MM.1S (cell line): ENCODE measurements around the gene ANGEL2.
"Not testable (repeated sequence)": the region's sequence is repeated elsewhere in the genome, so short reads cannot be mapped to it uniquely, and the experiment has no call there.

ENCODE experiments used
- DNase-seq: peaks from one replicate; pipeline ENCODE4 v3.0.0-alpha.2; 2015
- H2AFZ ChIP-seq: fragments of 300-600 bp; sonication (generic); 2 replicates; pipeline ENCODE4 v1.6.0; 2016; ENCODE audit warnings: antibody characterized with exemption, low read length
- H3F3A ChIP-seq: fragments of 300-600 bp; sonication (generic); 2 replicates; pipeline ENCODE4 v1.6.1; 2016; ENCODE audit warnings: mild to moderate bottlenecking, antibody characterized with exemption, low read length, moderate library complexity, mixed read lengths; ENCODE audit not compliant: insufficient read depth
- H3K27ac ChIP-seq: fragments of 300-600 bp; sonication (generic); 2 replicates; pipeline ENCODE4 v1.5.1; 2016; ENCODE audit warnings: mild to moderate bottlenecking, low read length
- H3K27me3 ChIP-seq: fragments of 300-600 bp; sonication (generic); replicated peaks from 2 replicates; pipeline ENCODE4 v1.6.0; 2016; ENCODE audit warnings: low read length; ENCODE audit not compliant: insufficient read depth
- H3K36me3 ChIP-seq: fragments of 300-600 bp; sonication (generic); replicated peaks from 2 replicates; pipeline ENCODE4 v1.6.1; 2016; ENCODE audit warnings: mild to moderate bottlenecking, low read length, mixed read lengths; ENCODE audit not compliant: insufficient read depth
- H3K4me1 ChIP-seq: fragments of 300-600 bp; sonication (generic); 2 replicates; pipeline ENCODE4 v1.6.1; 2016; ENCODE audit warnings: low read length, mixed read lengths
- H3K4me2 ChIP-seq: fragments of 300-600 bp; sonication (generic); 2 replicates; pipeline ENCODE4 v1.6.0; 2016; ENCODE audit warnings: low read depth, low read length
- H3K4me3 ChIP-seq: fragments of 300-600 bp; sonication (generic); 2 replicates; pipeline ENCODE4 v1.5.1; 2016; ENCODE audit warnings: low read length, mixed read lengths
- H3K79me2 ChIP-seq: fragments of 300-600 bp; sonication (generic); 2 replicates; pipeline ENCODE4 v1.6.1; 2016; ENCODE audit warnings: mixed run types, low read length, mixed read lengths
- H3K9ac ChIP-seq: fragments of 300-600 bp; sonication (generic); 2 replicates; pipeline ENCODE4 v1.6.1; 2016; ENCODE audit warnings: low read length, mixed read lengths
- H3K9me2 ChIP-seq: fragments of 300-600 bp; sonication (generic); replicated peaks from 2 replicates; pipeline ENCODE4 v1.6.1; 2016; ENCODE audit warnings: mild to moderate bottlenecking, low read length, mixed read lengths; ENCODE audit not compliant: insufficient read depth
- H3K9me3 ChIP-seq: fragments of 300-600 bp; sonication (generic); replicated peaks from 2 replicates; pipeline ENCODE4 v1.6.1; 2016; ENCODE audit warnings: mild to moderate bottlenecking, low read length, mixed read lengths; ENCODE audit not compliant: insufficient read depth
- H4K20me1 ChIP-seq: fragments of 300-600 bp; sonication (generic); 2 replicates; pipeline ENCODE4 v1.6.1; 2016; ENCODE audit warnings: mild to moderate bottlenecking, low read length, moderate library complexity, mixed read lengths; ENCODE audit not compliant: insufficient read depth
- EZH2 ChIP-seq: fragments of 300-600 bp; sonication (generic); optimal IDR thresholded peaks from 2 replicates; pipeline ENCODE3; 2017; ENCODE audit warnings: low read depth, mild to moderate bottlenecking, antibody characterized with exemption, low read length, mixed read lengths
- EZH2phosphoT487 ChIP-seq: fragments of 300-600 bp; sonication (generic); IDR thresholded peaks from 2 replicates; pipeline ENCODE4 v1.6.1; 2018; ENCODE audit warnings: antibody characterized with exemption, low read length
- TF ChIP-seq, protein P1 (sequence below): fragments of 300-600 bp; sonication (generic); IDR thresholded peaks from 2 replicates; pipeline ENCODE4 v1.5.1; 2016; ENCODE audit warnings: antibody characterized with exemption, low read length, mixed read lengths

The ANGEL2 gene

DNA sequence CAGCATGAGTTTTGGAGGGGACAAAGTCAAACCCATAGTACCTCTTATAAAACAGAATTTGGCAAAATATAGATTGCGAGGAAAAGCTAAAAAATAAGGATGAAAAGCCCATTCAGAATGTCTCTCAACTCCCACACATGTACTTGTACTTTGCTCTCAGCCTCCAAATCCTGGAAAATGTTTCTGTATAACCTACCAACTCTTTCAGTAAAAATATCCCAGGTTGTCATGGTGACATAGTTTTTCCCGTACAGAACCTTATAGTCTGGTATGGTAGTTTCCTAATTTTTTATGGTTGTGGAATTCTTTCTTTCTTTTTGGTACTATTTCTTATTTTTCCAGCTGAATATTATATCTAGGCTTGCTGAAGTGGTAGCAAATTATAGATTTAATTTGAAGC lies 19.9 kb upstream of the ANGEL2 start:
- H3K9me3 ChIP-seq: no peaks in the 10 kb centered on the region
- no peak overlapping the region for H2AFZ ChIP-seq
- no peak overlapping the region for H3K4me2 ChIP-seq
- no peaks in the 10 kb centered on the region for H3K4me1 ChIP-seq
- DNase-seq: no peak
- no peak overlapping the region for H3K9ac ChIP-seq
- H3K27me3 ChIP-seq: no peaks in the 10 kb centered on the region
- no peak overlapping the region for H3K4me3 ChIP-seq
- H4K20me1 ChIP-seq: no peaks in the 10 kb centered on the region
- H3K79me2 ChIP-seq: no peaks in the 10 kb centered on the region
- no peaks in the 10 kb centered on the region for H3K36me3 ChIP-seq
- H3F3A ChIP-seq: no peaks in the 10 kb centered on the region
- no peaks in the 10 kb centered on the region for H3K9me2 ChIP-seq
- H3K27ac ChIP-seq: no peak overlapping the region
- no peak for TF ChIP-seq EZH2phosphoT487
- TF ChIP-seq, protein P1, sequence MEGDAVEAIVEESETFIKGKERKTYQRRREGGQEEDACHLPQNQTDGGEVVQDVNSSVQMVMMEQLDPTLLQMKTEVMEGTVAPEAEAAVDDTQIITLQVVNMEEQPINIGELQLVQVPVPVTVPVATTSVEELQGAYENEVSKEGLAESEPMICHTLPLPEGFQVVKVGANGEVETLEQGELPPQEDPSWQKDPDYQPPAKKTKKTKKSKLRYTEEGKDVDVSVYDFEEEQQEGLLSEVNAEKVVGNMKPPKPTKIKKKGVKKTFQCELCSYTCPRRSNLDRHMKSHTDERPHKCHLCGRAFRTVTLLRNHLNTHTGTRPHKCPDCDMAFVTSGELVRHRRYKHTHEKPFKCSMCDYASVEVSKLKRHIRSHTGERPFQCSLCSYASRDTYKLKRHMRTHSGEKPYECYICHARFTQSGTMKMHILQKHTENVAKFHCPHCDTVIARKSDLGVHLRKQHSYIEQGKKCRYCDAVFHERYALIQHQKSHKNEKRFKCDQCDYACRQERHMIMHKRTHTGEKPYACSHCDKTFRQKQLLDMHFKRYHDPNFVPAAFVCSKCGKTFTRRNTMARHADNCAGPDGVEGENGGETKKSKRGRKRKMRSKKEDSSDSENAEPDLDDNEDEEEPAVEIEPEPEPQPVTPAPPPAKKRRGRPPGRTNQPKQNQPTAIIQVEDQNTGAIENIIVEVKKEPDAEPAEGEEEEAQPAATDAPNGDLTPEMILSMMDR: no peak
- TF ChIP-seq EZH2: no peak

DNA sequence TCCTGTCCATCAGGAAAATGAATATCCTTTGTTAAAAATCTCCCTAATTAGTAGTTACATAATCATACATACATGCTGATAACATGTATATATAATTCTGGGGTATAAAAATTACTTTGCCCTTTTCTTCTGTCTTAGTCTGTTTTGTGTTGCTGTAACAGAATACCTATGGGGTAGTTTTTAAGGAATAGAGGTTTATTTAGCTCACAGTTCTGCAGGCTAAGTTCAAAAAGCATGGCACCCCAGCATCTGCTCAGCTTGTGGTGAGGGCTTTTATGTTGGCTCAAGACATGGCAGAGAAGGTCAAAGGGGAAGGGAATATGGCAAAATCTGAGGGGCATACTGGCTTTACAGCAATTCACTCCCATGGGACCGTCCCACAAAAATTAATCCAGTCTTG lies 19.0 kb upstream of the ANGEL2 start:
- no peak overlapping the region for H3K9ac ChIP-seq
- H3K4me1 ChIP-seq: no peaks in the 10 kb centered on the region
- no peak overlapping the region for H2AFZ ChIP-seq
- no peaks in the 10 kb centered on the region for H3F3A ChIP-seq
- H3K4me3 ChIP-seq: no peak overlapping the region
- no peak overlapping the region for H3K27ac ChIP-seq
- no peak for TF ChIP-seq EZH2
- TF ChIP-seq, protein P1: no peak
- no peak for TF ChIP-seq EZH2phosphoT487
- H3K27me3 ChIP-seq: no peaks in the 10 kb centered on the region
- H3K9me3 ChIP-seq: no peaks in the 10 kb centered on the region
- no peaks in the 10 kb centered on the region for H4K20me1 ChIP-seq
- no peak for DNase-seq
- no peaks in the 10 kb centered on the region for H3K36me3 ChIP-seq
- H3K9me2 ChIP-seq: no peaks in the 10 kb centered on the region
- no peaks in the 10 kb centered on the region for H3K79me2 ChIP-seq
- no peak overlapping the region for H3K4me2 ChIP-seq

DNA sequence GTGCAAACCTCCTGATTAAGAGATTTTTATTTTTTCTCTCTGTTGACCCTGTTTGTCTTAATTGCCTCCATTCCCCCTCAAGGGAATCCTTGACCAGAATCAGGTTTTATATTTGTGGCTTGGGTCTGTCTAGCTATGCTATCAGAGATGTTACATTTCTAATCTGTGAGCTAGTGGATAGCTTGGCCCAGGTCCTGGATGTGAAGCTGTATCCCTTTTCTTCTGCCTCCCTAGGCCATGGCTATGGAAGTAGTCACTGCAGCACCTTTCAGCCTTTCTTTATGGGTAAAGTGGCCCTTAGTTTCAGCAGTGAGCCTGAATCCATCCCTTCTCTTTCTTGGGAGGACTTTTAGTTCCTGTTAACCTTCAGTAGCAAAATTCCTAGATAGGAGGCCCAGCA lies 17.0 kb upstream of the ANGEL2 start:
- no peaks in the 10 kb centered on the region for H3K9me3 ChIP-seq
- H3K79me2 ChIP-seq: no peaks in the 10 kb centered on the region
- no peak overlapping the region for H3K27ac ChIP-seq
- no peak overlapping the region for H2AFZ ChIP-seq
- H3F3A ChIP-seq: no peaks in the 10 kb centered on the region
- no peaks in the 10 kb centered on the region for H3K9me2 ChIP-seq
- H3K9ac ChIP-seq: no peak overlapping the region
- no peak overlapping the region for H3K4me2 ChIP-seq
- no peaks in the 10 kb centered on the region for H3K4me1 ChIP-seq
- TF ChIP-seq EZH2phosphoT487: no peak
- TF ChIP-seq EZH2: no peak
- TF ChIP-seq, protein P1: no peak
- H3K4me3 ChIP-seq: no peak overlapping the region
- no peaks in the 10 kb centered on the region for H4K20me1 ChIP-seq
- no peak for DNase-seq
- no peaks in the 10 kb centered on the region for H3K36me3 ChIP-seq
- H3K27me3 ChIP-seq: no peaks in the 10 kb centered on the region

DNA sequence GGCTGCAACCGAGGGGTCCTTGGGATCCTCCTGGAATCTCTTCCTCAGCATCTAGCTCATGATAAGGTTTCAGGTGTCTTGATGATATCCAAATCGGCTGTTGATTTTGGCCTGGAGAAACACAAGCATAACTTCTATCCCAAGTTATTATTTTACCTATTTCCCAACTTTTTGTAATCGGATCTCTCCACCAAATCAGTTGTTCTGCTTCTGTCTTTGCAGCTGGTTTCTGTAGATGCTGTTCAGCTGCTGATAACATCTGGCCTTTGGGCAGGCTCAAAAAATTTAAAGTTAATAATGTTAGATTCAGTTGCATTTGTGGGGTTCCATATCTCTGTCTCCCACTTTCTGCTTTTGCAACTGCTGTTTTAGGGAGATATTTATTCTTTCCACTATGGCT lies 11.4 kb upstream of the ANGEL2 start:
- H3K9me2 ChIP-seq, H3F3A ChIP-seq, H3K4me3 ChIP-seq, H3K27me3 ChIP-seq, H3K4me2 ChIP-seq, DNase-seq, H4K20me1 ChIP-seq, H3K36me3 ChIP-seq, H3K9me3 ChIP-seq, H2AFZ ChIP-seq, H3K79me2 ChIP-seq, H3K9ac ChIP-seq, H3K27ac ChIP-seq, H3K4me1 ChIP-seq: not testable (repeated sequence)
